Transverse colon (tissue), 4 donors: ENCODE results near the gene XBP1. TPM values are rescaled to one million over a fixed set of nuclear protein-coding genes. Genes with fewer than 3 reads are reported as not detected.

Experiments
- DNase-seq: peaks from one replicate; pipeline ENCODE4 v3.0.0-alpha.2; 2019
- H3K27ac ChIP-seq, 4 donors: fragments of 200-600 bp; sonication (generic); 2 replicates each; pipeline ENCODE4 v1.5.1; 2016 to 2018; ENCODE audit warnings: inconsistent platforms in 4 of 4
- H3K27me3 ChIP-seq: fragments of 200-600 bp; sonication (generic); 2 replicates; pipeline ENCODE4 v1.5.1; 2017; ENCODE audit warnings: inconsistent platforms
- H3K36me3 ChIP-seq, 4 donors: fragments of 200-600 bp; sonication (generic); 2 replicates each; pipeline ENCODE4 v1.5.1; 2017 to 2019; ENCODE audit warnings: inconsistent platforms in 4 of 4
- H3K4me1 ChIP-seq, 4 donors: fragments of 200-600 bp; sonication (generic); 2 replicates each; pipeline ENCODE4 v1.5.1; 2017 to 2020; ENCODE audit warnings: inconsistent platforms in 4 of 4
- H3K4me3 ChIP-seq, 4 donors: fragments of 200-600 bp; sonication (generic); 1 replicate in 1 of 4; 2 replicates in 3 of 4; pipeline versions ENCODE4 v1.5.1 to v1.6.1; 2017 to 2019; ENCODE audit warnings: inconsistent platforms in 4 of 4
- H3K9me3 ChIP-seq, 2 donors: fragments of 200-600 bp; sonication (generic); 2 replicates each; pipeline ENCODE4 v1.5.1; 2017 to 2019; ENCODE audit warnings: inconsistent platforms in 2 of 2
- EP300 ChIP-seq: sonication (generic); formaldehyde crosslinking; IDR thresholded peaks from one replicate; pipeline ENCODE4 v1.6.1; 2017; ENCODE audit warnings: antibody characterized with exemption, low read depth
- POLR2A ChIP-seq: fragments of 450-650 bp; IDR thresholded peaks from one replicate; pipeline ENCODE4 v1.6.1; 2016; ENCODE audit warnings: antibody characterized with exemption, mild to moderate bottlenecking, moderate library complexity
- POLR2AphosphoS5 ChIP-seq, 3 donors: sonication (generic); formaldehyde crosslinking; IDR thresholded peaks; one replicate each; pipeline ENCODE4 v1.6.1; 2016; ENCODE audit warnings: antibody characterized with exemption in 3 of 3
- WGBS, 2 donors: methylation state at CpG; one replicate each; pipeline ENCODE4 v1.1.5; 2018; ENCODE audit warnings: low coverage in 1 of 2; 5-methylcytosine and 5-hydroxymethylcytosine counted together
- in situ Hi-C, 4 donors: fragments of 200-750 bp; cut with MboI; loops; one replicate each; pipeline versions ENCODE4 v1.15.0 to v1.15.1; 2017; ENCODE audit warnings: low sequenced_read_pairs in 3 of 4, low pct_ligation_motif_present in 1 of 4, low pct_unique_long_range_greater_than_20kb in 1 of 4
- intact Hi-C: fragments of 100-400 bp; cut with DNase I; formaldehyde crosslinking; loops from one replicate; pipeline ENCODE4 v1.15.1; 2023; ENCODE audit warnings: low total_unique reads
- total RNA-seq, 4 donors: library from RNA; depleted of rRNA; stranded (reverse); fragments of >200 nt; gene quantifications; one replicate each; pipeline ENCODE4 v1.1.0, GENCODE V29; 2016
- TF ChIP-seq, protein P1 (sequence below), 5 experiments: fragments of 200-600 bp in 3 of 5; fragments of 450-650 bp in 2 of 5; sonication (generic) in 3 of 5; IDR thresholded peaks; 1 replicate in 2 of 5; 2 replicates in 3 of 5; pipeline ENCODE4 v1.5.1; 2016 to 2017; ENCODE audit warnings: antibody characterized with exemption in 5 of 5, inconsistent platforms in 3 of 5, mild to moderate bottlenecking in 2 of 5, moderate library complexity in 1 of 5

The XBP1 gene
- total RNA-seq, 4 donors from 2014 or later: 68.1 to 263 (median 190) TPM

GRCh38 chr22:28832731-28833130, 32.4 kb upstream of the XBP1 start:
- no peak overlapping the region for H3K27ac ChIP-seq
- peaks cover 0 to 13% (median 2%) of the 10 kb centered on the region in 4 donors for H3K4me1 ChIP-seq
- no peaks in the 10 kb centered on the region for H3K36me3 ChIP-seq
- H3K4me3 ChIP-seq: no peak overlapping the region
- no peaks in the 10 kb centered on the region for H3K27me3 ChIP-seq
- no peak for DNase-seq
- 89 to 92% methylated on average over 1 of the region's 1 CpG for WGBS, 2 donors
- intact Hi-C loops: no loop called here
- H3K9me3 ChIP-seq: no peaks in the 10 kb centered on the region
- TF ChIP-seq, protein P1, sequence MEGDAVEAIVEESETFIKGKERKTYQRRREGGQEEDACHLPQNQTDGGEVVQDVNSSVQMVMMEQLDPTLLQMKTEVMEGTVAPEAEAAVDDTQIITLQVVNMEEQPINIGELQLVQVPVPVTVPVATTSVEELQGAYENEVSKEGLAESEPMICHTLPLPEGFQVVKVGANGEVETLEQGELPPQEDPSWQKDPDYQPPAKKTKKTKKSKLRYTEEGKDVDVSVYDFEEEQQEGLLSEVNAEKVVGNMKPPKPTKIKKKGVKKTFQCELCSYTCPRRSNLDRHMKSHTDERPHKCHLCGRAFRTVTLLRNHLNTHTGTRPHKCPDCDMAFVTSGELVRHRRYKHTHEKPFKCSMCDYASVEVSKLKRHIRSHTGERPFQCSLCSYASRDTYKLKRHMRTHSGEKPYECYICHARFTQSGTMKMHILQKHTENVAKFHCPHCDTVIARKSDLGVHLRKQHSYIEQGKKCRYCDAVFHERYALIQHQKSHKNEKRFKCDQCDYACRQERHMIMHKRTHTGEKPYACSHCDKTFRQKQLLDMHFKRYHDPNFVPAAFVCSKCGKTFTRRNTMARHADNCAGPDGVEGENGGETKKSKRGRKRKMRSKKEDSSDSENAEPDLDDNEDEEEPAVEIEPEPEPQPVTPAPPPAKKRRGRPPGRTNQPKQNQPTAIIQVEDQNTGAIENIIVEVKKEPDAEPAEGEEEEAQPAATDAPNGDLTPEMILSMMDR (IDR thresholded peaks at IDR 0.05): no peak
- TF ChIP-seq POLR2A: no peak
- TF ChIP-seq EP300: no peak
- TF ChIP-seq POLR2AphosphoS5 (IDR thresholded peaks at IDR 0.05): no peak
- in situ Hi-C loops: loop anchor here (10.0 to 25.0 kb wide), 5 partner anchors 220 to 820 kb away; no protein-coding TSS in a partner anchor

DNA sequence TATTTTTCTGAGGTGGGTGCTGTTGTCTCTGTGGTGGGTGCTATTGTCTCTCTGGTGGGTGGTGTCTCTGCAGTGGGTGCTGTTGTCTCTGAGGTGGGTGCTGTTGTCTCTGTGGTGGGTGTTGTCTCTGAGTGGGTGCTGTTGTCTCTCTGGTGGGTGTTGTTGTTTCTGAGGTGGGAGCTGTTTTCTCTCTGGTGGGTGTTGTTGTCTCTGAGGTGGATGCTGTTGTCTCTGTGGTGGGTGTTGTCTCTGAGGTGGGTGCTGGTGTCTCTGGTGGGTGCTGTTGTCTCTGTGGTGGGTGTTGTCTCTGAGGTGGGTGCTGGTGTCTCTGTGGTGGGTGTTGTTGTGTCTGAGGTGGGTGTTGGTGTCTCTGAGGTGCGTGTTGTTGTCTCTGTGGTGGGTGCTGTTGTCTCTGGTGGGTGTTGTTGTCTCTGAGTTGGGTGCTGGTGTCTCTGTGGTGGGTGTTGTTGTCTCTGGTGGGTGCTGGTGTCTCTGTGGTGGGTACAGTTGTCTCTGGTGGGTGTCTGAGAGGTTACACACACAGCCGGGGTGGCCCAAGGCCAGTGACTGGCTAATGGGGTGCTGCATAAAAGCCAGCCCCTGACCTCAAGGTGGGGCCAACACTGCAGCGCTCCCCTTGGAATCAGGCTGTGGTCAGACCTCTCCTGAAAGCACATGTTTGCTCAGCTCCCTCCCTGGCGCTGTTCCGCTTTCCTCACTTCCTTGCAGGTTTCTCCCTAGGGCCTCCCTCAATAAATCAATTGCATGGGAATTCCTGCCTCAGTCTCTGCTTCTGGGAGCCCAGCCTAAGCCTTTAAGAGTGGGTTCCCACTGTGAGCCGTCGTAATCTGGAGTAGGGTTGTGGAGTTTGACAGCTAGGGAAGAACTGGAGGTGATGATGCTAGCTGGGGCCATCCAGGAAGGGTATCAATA, 31.0 kb upstream of the XBP1 start:
- TF ChIP-seq EP300: no peak
- TF ChIP-seq, protein P1 (IDR thresholded peaks at IDR 0.05): no peak
- no peak for TF ChIP-seq POLR2A
- TF ChIP-seq POLR2AphosphoS5 (IDR thresholded peaks at IDR 0.05): no peak
- in situ Hi-C loops: loop anchor here (10.0 to 25.0 kb wide), 5 partner anchors 219 to 819 kb away; no protein-coding TSS in a partner anchor
- H3K9me3 ChIP-seq: no peaks in the 10 kb centered on the region
- 88% methylated on average over 7 of the region's 7 CpGs; no CpG with 5 or more reads in 1 of the 2 donors for WGBS, 2 donors
- intact Hi-C loops: no loop called here
- no peak for DNase-seq
- no peaks in the 10 kb centered on the region for H3K27me3 ChIP-seq
- H3K4me1 ChIP-seq: peaks cover 0 to 13% (median 2%) of the 10 kb centered on the region in 4 donors
- no peaks in the 10 kb centered on the region for H3K36me3 ChIP-seq
- H3K27ac ChIP-seq: no peak overlapping the region
- H3K4me3 ChIP-seq: no peak overlapping the region

DNA sequence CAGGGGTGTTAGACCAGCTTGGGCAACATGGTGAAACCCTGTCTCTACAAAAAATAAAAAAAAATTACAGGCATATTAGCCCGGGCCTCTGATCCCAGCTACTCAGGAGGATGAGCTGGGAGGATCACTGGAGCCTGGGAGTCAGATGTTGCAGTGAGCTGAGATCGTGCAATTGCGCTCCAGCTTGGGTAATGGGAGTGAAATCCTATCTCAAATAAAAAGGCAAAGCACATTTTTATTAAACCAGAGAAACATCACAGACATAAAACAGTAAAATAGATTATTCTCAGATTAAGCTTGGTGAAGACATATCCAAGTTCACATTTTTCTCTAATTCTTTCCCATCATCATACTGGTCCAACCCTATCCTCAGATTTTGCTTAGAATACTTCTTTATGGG, 30.1 kb upstream of the XBP1 start:
- in situ Hi-C loops: loop anchor here (10.0 to 25.0 kb wide), 5 partner anchors 218 to 818 kb away; no protein-coding TSS in a partner anchor
- H3K27me3 ChIP-seq: no peaks in the 10 kb centered on the region
- H3K27ac ChIP-seq: no peak overlapping the region
- WGBS, 2 donors: 87 to 97% methylated on average over 3 of the region's 3 CpGs
- TF ChIP-seq POLR2A (no peak), EP300 (no peak), POLR2AphosphoS5 (IDR thresholded peaks at IDR 0.05) (no peak)
- TF ChIP-seq, protein P1 (IDR thresholded peaks at IDR 0.05): no peak
- no peak overlapping the region for H3K4me3 ChIP-seq
- H3K36me3 ChIP-seq: no peaks in the 10 kb centered on the region
- no peaks in the 10 kb centered on the region for H3K9me3 ChIP-seq
- intact Hi-C loops: no loop called here
- H3K4me1 ChIP-seq: peaks cover 0 to 13% (median 2%) of the 10 kb centered on the region in 4 donors
- DNase-seq: no peak

DNA sequence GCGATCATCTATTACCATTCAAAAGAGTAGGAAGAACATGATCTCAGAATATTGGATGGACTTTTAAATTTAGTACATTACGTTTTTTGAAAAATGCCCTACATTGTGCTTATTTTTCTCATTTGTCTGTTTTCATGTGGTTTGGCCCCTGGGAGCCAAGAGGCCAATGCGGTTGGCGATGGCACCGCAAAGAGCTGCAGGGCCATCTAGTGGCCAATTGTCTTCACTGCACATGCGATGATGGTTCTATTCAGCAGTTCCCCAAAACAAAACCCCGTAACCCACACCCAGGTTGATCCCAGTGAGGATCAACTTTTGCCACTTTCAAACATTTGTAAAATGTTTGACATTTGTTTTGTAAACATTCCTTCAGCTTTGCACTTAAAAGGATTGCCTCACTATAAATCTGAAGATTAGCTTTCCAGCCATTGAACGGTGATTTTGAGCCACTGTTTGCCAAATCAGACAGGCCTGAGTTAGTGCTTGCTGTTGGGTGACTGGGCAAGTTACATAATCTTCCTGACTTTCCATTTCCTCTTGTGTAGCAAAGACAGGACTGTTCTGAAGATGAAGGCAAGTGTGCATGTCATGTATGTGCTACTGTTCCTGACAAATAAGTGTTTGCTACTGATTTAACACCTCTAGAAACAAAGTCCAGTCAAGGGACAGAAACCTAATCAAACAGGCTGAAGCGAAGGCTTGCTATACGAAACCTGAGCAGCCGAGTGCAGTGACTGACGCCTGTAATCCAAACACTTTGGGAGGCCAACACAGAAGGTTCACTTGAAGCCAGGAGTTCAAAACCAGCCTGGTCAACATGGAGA, 29.2 kb upstream of the XBP1 start:
- Histone ChIP-seq H3K27ac (no peak overlapping the region), H3K27me3 (no peaks in the 10 kb centered on the region), H3K4me1 (peaks cover 0 to 13% (median 2%) of the 10 kb centered on the region in 4 donors), H3K9me3 (no peaks in the 10 kb centered on the region), H3K36me3 (no peaks in the 10 kb centered on the region), H3K4me3 (no peak overlapping the region)
- in situ Hi-C loops: loop anchor here (5.0 to 25.0 kb wide), 6 partner anchors 217 to 817 kb away; no protein-coding TSS in a partner anchor
- intact Hi-C loops: loop anchor here (5.0 to 10.0 kb wide), 2 partner anchors 227 to 815 kb away; no protein-coding TSS in a partner anchor
- 37 to 47% methylated on average over 3 to 12 of the region's 12 CpGs for WGBS, 2 donors
- peak; percentile 85 for DNase-seq
- TF ChIP-seq EP300 (no peak), POLR2A (no peak), POLR2AphosphoS5 (IDR thresholded peaks at IDR 0.05) (peak in 1 of 3 donors; percentile 7)
- TF ChIP-seq, protein P1 (IDR thresholded peaks at IDR 0.05): peak; percentile 95 to 99 (median 97)
